Tibial nerve (tissue), 4 donors: ENCODE results near the gene RAD23A. TPM values are rescaled to one million over a fixed set of nuclear protein-coding genes. Genes with fewer than 3 reads are reported as not detected.

Source experiments
- DNase-seq, 2 donors: peaks; one replicate each; pipeline ENCODE4 v3.0.0-alpha.2; 2019; ENCODE audit warnings: low spot score in 2 of 2
- H3K27ac ChIP-seq, 4 donors: fragments of 200-600 bp; sonication (generic) in 3 of 4; one replicate each; pipeline ENCODE4 v1.5.1; 2017 to 2019; ENCODE audit warnings: mild to moderate bottlenecking in 1 of 4
- H3K27me3 ChIP-seq, 2 donors: fragments of 200-600 bp; sonication (generic) in 1 of 2; one replicate each; pipeline versions ENCODE4 v1.5.1 to v1.6.0; 2017 to 2019
- H3K36me3 ChIP-seq, 3 donors: fragments of 200-600 bp; sonication (generic); one replicate each; pipeline ENCODE4 v1.5.1; 2018 to 2019
- H3K4me1 ChIP-seq, 4 donors: fragments of 200-600 bp; sonication (generic) in 3 of 4; one replicate each; pipeline ENCODE4 v1.5.1; 2017 to 2019
- H3K4me3 ChIP-seq, 4 donors: fragments of 200-600 bp; sonication (generic) in 3 of 4; one replicate each; pipeline ENCODE4 v1.5.1; 2017 to 2019; ENCODE audit warnings: mild to moderate bottlenecking in 1 of 4, moderate library complexity in 1 of 4
- H3K9me3 ChIP-seq, 4 donors: fragments of 200-600 bp; sonication (generic) in 3 of 4; one replicate each; pipeline ENCODE4 v1.5.1; 2017 to 2019
- EP300 ChIP-seq, 2 donors: sonication (generic); formaldehyde crosslinking; IDR thresholded peaks; one replicate each; pipeline ENCODE4 v1.6.1; 2017; ENCODE audit warnings: antibody characterized with exemption in 2 of 2, mild to moderate bottlenecking in 1 of 2
- POLR2A ChIP-seq, 2 donors: fragments of 450-650 bp; IDR thresholded peaks; one replicate each; pipeline ENCODE4 v1.6.1; 2017; ENCODE audit warnings: antibody characterized with exemption in 2 of 2, mild to moderate bottlenecking in 2 of 2, moderate library complexity in 2 of 2
- WGBS, 2 donors: methylation state at CpG; one replicate each; pipeline ENCODE4 v1.1.5; 2018; 5-methylcytosine and 5-hydroxymethylcytosine counted together
- total RNA-seq, 4 donors: library from RNA; depleted of rRNA; stranded (reverse); fragments of >200 nt; gene quantifications; one replicate each; pipeline ENCODE4 v1.1.0, GENCODE V29; 2016
- TF ChIP-seq, protein P1 (sequence below), 5 experiments: fragments of 200-600 bp in 3 of 5; fragments of 450-650 bp in 2 of 5; sonication (generic) in 3 of 5; IDR thresholded peaks; one replicate each; pipeline ENCODE4 v1.5.1; 2016 to 2019; ENCODE audit warnings: antibody characterized with exemption in 5 of 5, mild to moderate bottlenecking in 3 of 5, moderate library complexity in 2 of 5

RAD23A gene
- total RNA-seq, 4 donors from 2014 or later = 89.2 to 111 (median 108) TPM

DNA sequence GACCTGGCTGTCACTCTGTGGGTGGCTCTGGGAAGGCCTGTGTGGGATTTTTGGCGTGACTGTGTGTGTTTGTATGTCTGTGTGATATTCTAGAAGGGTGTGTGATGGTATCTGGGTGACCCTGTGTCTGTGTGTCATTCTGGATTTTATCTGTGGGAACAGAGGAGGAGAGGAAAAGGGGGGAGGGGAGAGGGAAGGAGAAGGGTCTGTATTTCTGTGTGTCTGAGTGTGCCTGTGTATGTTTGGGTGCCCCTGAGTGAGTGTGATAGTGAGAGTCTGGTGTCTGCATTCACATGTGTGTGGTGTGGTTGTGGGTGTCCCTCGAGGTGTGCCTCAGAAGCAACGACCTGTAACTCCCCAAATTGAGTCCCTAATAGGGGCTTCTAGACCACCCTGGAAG, 41.5 kb downstream of the RAD23A start:
- no peaks in the 10 kb centered on the region for H3K36me3 ChIP-seq
- TF ChIP-seq EP300 (IDR thresholded peaks at IDR 0.05) = no peak
- TF ChIP-seq POLR2A (IDR thresholded peaks at IDR 0.05) = no peak
- 80 to 82% methylated on average over 3 of the region's 3 CpGs for WGBS, 2 donors
- no peak for DNase-seq
- no peak overlapping the region for H3K27ac ChIP-seq
- peaks cover 0 to 33% (median 10%) of the 10 kb centered on the region in 4 donors for H3K4me1 ChIP-seq
- no peaks in the 10 kb centered on the region for H3K9me3 ChIP-seq
- H3K27me3 ChIP-seq = no peaks in the 10 kb centered on the region
- H3K4me3 ChIP-seq = no peak overlapping the region

DNA sequence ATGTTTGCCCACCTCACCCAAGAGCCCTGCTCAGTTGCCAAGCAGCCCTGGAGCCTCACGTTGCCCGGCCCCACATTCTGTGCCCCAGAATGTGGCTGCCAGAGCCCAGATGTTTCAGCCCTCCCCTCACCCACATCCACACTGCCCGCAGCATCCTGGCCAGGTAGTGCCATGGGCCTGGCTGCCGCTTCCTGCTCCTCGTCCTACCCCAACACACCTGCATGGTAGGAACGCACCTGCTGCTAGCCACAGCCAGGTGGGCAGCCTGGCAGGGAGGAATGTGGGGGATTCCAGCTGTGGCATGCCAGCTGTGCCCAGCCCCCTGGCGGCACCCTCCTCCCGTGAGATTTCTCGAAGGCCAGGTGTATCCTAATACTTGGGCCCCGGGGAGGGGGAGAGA, 42.1 kb downstream of the RAD23A start:
- H3K36me3 ChIP-seq = no peaks in the 10 kb centered on the region
- peaks cover 0 to 32% (median 10%) of the 10 kb centered on the region in 4 donors for H3K4me1 ChIP-seq
- no peaks in the 10 kb centered on the region for H3K27me3 ChIP-seq
- 77% methylated on average over 8 to 10 of the region's 10 CpGs for WGBS, 2 donors
- H3K4me3 ChIP-seq = no peak overlapping the region
- DNase-seq = no peak
- TF ChIP-seq EP300 (IDR thresholded peaks at IDR 0.05) = no peak
- TF ChIP-seq, protein P1, sequence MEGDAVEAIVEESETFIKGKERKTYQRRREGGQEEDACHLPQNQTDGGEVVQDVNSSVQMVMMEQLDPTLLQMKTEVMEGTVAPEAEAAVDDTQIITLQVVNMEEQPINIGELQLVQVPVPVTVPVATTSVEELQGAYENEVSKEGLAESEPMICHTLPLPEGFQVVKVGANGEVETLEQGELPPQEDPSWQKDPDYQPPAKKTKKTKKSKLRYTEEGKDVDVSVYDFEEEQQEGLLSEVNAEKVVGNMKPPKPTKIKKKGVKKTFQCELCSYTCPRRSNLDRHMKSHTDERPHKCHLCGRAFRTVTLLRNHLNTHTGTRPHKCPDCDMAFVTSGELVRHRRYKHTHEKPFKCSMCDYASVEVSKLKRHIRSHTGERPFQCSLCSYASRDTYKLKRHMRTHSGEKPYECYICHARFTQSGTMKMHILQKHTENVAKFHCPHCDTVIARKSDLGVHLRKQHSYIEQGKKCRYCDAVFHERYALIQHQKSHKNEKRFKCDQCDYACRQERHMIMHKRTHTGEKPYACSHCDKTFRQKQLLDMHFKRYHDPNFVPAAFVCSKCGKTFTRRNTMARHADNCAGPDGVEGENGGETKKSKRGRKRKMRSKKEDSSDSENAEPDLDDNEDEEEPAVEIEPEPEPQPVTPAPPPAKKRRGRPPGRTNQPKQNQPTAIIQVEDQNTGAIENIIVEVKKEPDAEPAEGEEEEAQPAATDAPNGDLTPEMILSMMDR (IDR thresholded peaks at IDR 0.05) = no peak
- no peak overlapping the region for H3K27ac ChIP-seq
- no peaks in the 10 kb centered on the region for H3K9me3 ChIP-seq

DNA sequence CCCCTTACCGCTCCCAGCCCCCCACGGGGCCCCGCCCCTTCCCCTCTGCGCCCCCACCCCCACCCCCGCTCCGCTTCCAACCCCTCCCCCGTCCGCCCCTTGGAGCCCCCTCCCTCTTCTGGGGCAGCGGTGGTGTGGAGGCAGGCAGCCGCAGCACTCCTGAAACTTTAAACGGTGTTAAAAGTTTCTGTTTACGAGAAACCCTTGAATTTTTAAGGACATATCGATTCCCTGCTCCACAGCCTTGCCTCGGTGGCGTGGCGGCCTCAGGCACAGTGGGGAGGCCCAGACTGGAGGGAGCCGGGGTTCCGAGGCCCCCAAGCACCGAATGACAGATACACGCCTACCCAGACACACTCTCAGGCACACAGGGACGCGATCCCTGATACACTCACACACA, 44.8 kb downstream of the RAD23A start:
- TF ChIP-seq, protein P1 (IDR thresholded peaks at IDR 0.05) = no peak
- TF ChIP-seq POLR2A (IDR thresholded peaks at IDR 0.05) = no peak
- TF ChIP-seq EP300 (IDR thresholded peaks at IDR 0.05) = no peak
- Histone ChIP-seq H3K9me3 (no peaks in the 10 kb centered on the region), H3K4me1 (peaks cover 0 to 12% (median 3%) of the 10 kb centered on the region in 4 donors), H3K27ac (no peak overlapping the region), H3K4me3 (no peak overlapping the region), H3K27me3 (no peaks in the 10 kb centered on the region), H3K36me3 (no peaks in the 10 kb centered on the region)
- WGBS, 2 donors = 41 to 44% methylated on average over 22 of the region's 22 CpGs
- DNase-seq = no peak

DNA sequence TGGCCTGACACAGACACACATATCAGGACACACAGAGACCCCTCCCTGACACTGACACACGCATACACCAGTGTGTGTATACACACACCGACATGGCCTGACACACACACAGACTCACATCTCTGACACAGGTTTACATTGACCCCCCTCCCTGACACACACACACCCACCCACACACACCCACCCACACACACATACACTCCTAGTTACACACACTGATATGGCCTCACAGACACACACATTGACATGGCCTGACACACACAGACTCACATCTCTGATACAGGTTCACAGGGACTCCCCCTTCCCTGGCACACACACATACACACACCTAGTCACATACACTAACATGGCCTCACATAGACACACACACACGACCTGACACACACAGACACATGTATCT, 45.2 kb downstream of the RAD23A start:
- no peaks in the 10 kb centered on the region for H3K36me3 ChIP-seq
- WGBS, 2 donors = 68 to 85% methylated on average over 3 of the region's 3 CpGs
- no peak overlapping the region for H3K27ac ChIP-seq
- no peak for DNase-seq
- TF ChIP-seq, protein P1 (IDR thresholded peaks at IDR 0.05) = no peak
- TF ChIP-seq POLR2A (IDR thresholded peaks at IDR 0.05) (no peak), EP300 (IDR thresholded peaks at IDR 0.05) (no peak)
- H3K27me3 ChIP-seq = no peaks in the 10 kb centered on the region
- no peak overlapping the region for H3K4me3 ChIP-seq
- peaks cover 0 to 8% (median under 1%) of the 10 kb centered on the region in 4 donors for H3K4me1 ChIP-seq
- no peaks in the 10 kb centered on the region for H3K9me3 ChIP-seq

DNA sequence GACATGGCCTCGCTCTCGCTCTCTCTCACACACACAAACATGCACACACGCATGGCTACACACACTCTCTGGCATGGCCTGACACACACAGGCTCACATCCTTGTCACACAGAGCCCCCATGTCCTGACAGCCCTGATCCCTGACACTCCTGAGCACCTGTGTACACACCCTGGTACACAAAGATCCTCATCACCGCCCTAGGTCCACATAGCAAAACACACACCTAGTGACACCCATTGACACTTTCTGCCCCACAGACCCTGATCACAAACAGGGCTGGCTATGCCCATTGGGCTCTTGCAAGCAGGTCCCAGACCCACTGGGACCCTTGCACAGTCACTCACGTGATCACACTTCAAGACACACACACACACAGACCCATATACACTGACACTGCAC, 45.6 kb downstream of the RAD23A start:
- DNase-seq = no peak
- no peaks in the 10 kb centered on the region for H3K9me3 ChIP-seq
- H3K4me3 ChIP-seq = no peak overlapping the region
- TF ChIP-seq POLR2A (IDR thresholded peaks at IDR 0.05) = no peak
- TF ChIP-seq, protein P1 (IDR thresholded peaks at IDR 0.05) = no peak
- no peak for TF ChIP-seq EP300 (IDR thresholded peaks at IDR 0.05)
- H3K27ac ChIP-seq = no peak overlapping the region
- 94 to 95% methylated on average over 5 of the region's 5 CpGs for whole genome bisulfite sequencing, 2 donors
- H3K36me3 ChIP-seq = no peaks in the 10 kb centered on the region
- H3K4me1 ChIP-seq = peaks cover 0 to 4% (median 0%) of the 10 kb centered on the region in 4 donors
- H3K27me3 ChIP-seq = no peaks in the 10 kb centered on the region

DNA sequence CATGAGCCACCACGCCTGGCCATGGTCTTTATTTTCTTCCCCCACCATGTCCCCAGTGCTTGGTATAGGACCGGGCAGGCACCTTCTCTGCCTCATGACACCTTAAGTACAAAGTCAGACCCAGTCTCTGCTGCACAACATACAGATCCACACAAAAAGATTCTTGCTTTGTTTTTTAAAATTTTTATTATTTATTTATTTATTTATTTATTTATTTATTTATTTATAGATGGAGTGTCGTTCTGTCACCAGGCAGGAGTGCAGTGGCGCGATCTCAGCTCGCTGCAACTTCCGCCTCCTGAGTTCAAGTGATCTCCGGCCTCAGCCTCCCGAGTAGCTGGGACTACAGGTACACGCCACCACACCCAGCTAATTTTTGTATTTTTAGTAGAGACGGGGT, 47.1 kb downstream of the RAD23A start:
- Histone ChIP-seq H3K9me3 (no peaks in the 10 kb centered on the region), H3K27me3 (no peaks in the 10 kb centered on the region), H3K36me3 (no peaks in the 10 kb centered on the region), H3K4me3 (no peak overlapping the region), H3K4me1 (peaks cover 0 to 18% (median 11%) of the 10 kb centered on the region in 4 donors), H3K27ac (no peak overlapping the region)
- TF ChIP-seq POLR2A (IDR thresholded peaks at IDR 0.05) = no peak
- TF ChIP-seq, protein P1 (IDR thresholded peaks at IDR 0.05) = no peak
- DNase-seq = no peak
- WGBS, 2 donors = 93% methylated on average over 11 of the region's 11 CpGs
